ENCODE measurements around the gene GAS6. TPM values are rescaled to one million over a fixed set of nuclear protein-coding genes. Genes with fewer than 3 reads are reported as not detected.

The GAS6 gene
- total RNA-seq, 1 donor from 2014 or later, result 14.8 TPM

DNA sequence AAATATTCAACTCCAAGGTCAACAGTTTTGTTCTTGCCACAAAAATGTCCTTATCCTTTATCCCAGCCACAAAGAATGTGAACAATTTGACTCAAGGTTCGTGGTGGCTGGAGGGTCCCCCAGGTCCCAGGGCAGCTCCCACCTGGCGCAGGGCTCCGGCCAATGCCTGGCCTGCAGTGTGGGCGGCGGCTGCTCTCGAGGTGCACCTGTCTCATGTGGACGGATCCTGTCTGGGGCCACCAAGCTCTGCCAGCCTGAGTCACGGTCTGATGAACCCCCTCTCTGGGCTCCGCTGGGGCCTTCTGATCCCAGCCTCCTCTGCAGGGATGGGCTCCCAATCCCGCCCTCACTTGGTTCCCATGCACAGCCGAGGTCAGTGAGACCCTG lies 49.4 kb downstream of the GAS6 start:
- no peak for DNase-seq (ENCODE audit: extremely low spot score, unreplicated experiment)
- peaks cover 22% of the 10 kb centered on the region for H3K4me1 Mint-ChIP-seq (ENCODE audit: unreplicated experiment)
- TF ChIP-seq, protein P1, sequence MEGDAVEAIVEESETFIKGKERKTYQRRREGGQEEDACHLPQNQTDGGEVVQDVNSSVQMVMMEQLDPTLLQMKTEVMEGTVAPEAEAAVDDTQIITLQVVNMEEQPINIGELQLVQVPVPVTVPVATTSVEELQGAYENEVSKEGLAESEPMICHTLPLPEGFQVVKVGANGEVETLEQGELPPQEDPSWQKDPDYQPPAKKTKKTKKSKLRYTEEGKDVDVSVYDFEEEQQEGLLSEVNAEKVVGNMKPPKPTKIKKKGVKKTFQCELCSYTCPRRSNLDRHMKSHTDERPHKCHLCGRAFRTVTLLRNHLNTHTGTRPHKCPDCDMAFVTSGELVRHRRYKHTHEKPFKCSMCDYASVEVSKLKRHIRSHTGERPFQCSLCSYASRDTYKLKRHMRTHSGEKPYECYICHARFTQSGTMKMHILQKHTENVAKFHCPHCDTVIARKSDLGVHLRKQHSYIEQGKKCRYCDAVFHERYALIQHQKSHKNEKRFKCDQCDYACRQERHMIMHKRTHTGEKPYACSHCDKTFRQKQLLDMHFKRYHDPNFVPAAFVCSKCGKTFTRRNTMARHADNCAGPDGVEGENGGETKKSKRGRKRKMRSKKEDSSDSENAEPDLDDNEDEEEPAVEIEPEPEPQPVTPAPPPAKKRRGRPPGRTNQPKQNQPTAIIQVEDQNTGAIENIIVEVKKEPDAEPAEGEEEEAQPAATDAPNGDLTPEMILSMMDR (IDR thresholded peaks at IDR 0.05), result no peak
- no peaks in the 10 kb centered on the region for H3K9me3 Mint-ChIP-seq (ENCODE audit: unreplicated experiment)
- H3K4me3 Mint-ChIP-seq (ENCODE audit: unreplicated experiment), result no peak overlapping the region
- no peaks in the 10 kb centered on the region for H3K36me3 Mint-ChIP-seq (ENCODE audit: unreplicated experiment)
- H3K27me3 Mint-ChIP-seq (ENCODE audit: unreplicated experiment), result peaks cover 2% of the 10 kb centered on the region
- H3K27ac Mint-ChIP-seq (ENCODE audit: unreplicated experiment), result no peak overlapping the region

DNA sequence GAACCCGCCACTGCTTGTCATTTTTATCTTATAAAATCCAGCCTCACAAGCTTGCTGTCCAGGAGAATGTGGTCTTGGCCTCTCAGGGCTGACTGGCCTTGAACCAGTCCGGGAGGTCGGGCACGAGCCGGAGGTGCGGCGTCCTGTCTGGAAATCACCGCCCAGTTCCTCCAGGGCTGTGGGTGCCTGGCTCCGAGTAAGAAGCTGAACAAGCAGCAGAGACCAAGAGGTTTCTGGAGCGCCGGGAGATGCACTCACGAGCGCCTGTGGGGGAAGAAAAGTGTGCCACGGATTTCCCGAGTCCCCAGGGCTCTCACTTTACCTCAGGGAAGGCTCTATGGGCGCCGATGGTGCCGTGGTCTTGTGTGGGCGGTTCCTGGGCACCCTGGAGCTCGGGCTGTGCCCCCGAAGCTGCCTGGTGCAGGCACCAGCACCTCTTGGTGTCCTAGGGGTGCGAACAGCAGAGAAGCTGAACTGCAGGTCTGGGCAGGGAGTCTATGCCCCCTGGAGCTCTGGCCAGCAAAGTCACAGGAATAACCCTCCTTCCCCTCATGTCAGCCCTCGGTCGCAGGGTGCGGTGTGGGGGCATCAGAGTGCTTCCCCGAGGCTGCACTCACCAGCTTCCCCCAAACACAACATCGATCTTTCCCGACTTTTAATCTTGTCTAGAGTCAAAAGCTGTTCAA lies 50.0 kb downstream of the GAS6 start:
- no peak for DNase-seq (ENCODE audit: extremely low spot score, unreplicated experiment)
- H3K4me3 Mint-ChIP-seq (ENCODE audit: unreplicated experiment), result no peak overlapping the region

DNA sequence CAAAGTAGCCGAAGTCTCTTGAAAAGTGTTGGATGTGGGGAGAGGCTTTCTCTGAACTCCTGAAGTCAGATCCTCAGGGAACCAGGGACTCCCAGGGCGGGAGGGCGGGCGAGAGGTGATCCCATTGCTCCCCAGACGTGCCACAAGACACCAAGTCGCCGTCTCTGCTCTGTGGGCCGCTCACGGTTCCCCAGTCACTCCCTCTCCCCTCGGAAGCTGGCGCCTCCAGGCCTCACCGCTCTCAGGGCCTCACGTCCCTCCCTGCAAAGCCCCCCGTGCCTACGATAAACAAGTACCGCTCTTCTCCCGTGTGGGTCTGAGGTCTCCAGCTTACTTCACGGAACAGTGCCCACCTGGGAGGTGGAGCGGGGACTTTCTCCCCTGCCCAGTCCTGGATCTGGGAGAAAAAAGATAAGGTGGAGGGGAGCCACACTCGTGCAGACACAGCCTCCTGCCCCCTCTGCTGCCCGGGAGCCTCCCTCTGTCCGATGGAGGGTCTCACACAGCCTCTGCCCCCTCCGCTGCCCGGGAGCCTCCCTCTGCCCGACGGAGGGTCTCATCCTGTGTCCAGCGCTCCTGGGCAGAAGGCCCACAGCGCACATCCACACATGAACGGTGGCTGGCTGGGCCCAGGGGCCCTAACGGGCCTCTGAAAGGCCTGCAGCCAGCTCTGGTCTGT lies 50.7 kb downstream of the GAS6 start:
- Mint-ChIP-seq H3K36me3 (ENCODE audit: unreplicated experiment) (no peaks in the 10 kb centered on the region), H3K4me3 (ENCODE audit: unreplicated experiment) (no peak overlapping the region), H3K4me1 (ENCODE audit: unreplicated experiment) (peaks cover 22% of the 10 kb centered on the region), H3K27me3 (ENCODE audit: unreplicated experiment) (peaks cover 2% of the 10 kb centered on the region), H3K27ac (ENCODE audit: unreplicated experiment) (no peak overlapping the region), H3K9me3 (ENCODE audit: unreplicated experiment) (no peaks in the 10 kb centered on the region)
- DNase-seq (ENCODE audit: extremely low spot score, unreplicated experiment), result no peak
- TF ChIP-seq, protein P1 (IDR thresholded peaks at IDR 0.05), result no peak

More for the DNA sequence above, 50.0 kb downstream of the GAS6 start:
- H3K9me3 Mint-ChIP-seq (ENCODE audit: unreplicated experiment), result no peaks in the 10 kb centered on the region
- peaks cover 2% of the 10 kb centered on the region for H3K27me3 Mint-ChIP-seq (ENCODE audit: unreplicated experiment)
- H3K36me3 Mint-ChIP-seq (ENCODE audit: unreplicated experiment), result no peaks in the 10 kb centered on the region
- peaks cover 22% of the 10 kb centered on the region for H3K4me1 Mint-ChIP-seq (ENCODE audit: unreplicated experiment)
- TF ChIP-seq, protein P1 (IDR thresholded peaks at IDR 0.05), result no peak
- no peak overlapping the region for H3K27ac Mint-ChIP-seq (ENCODE audit: unreplicated experiment)

DNA sequence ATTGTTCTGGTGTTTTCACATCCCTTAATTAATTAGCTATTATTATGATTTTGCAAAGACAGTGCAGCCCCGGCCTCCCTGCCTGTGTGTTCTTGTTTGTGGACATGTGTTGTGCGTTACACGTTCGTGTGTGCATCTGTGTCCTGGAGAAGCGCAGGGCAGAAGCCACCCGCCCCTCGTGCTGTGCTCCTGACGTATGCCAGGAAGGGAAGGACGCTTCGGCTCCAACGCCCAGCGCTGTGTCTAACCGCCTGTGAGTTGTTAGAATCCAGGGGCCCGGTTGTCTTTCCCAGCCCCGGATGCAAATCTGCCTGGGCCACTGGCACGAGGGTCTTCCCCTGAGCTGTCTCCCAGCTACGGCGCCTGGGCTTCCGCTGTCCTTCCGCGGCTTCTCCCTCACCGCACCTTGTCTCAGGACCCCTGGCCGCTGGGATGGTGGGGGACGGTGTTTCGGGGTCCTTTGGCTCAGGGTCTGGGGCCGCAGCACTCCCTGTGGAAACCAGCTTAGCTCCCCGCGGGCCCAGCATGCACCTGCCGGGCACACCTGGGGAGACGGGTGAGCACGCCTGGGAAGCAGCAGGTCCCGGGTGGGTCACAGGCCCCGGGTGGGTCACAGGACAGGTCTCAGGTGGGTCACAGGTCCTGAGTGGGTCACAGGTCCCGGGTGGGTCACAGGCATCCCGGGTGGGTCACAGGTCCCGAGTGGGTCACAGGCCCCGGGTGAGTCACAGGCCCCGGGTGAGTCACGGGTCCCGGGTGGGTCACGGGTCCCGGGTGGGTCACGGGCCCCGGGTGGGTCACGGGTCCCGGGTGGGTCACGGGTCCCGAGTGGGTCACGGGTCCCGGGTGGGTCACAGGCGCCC lies 51.5 kb downstream of the GAS6 start:
- Mint-ChIP-seq H3K9me3 (ENCODE audit: unreplicated experiment) (peaks cover 3% of the 10 kb centered on the region), H3K4me3 (ENCODE audit: unreplicated experiment) (no peak overlapping the region), H3K36me3 (ENCODE audit: unreplicated experiment) (no peaks in the 10 kb centered on the region), H3K4me1 (ENCODE audit: unreplicated experiment) (peaks cover 20% of the 10 kb centered on the region), H3K27me3 (ENCODE audit: unreplicated experiment) (peaks cover 2% of the 10 kb centered on the region), H3K27ac (ENCODE audit: unreplicated experiment) (no peak overlapping the region)
- no peak for DNase-seq (ENCODE audit: extremely low spot score, unreplicated experiment)
- TF ChIP-seq, protein P1 (IDR thresholded peaks at IDR 0.05), result no peak
